Measurements from ENCODE around the gene FLT1. TPM values are rescaled to one million over a fixed set of nuclear protein-coding genes. Genes with fewer than 3 reads are reported as not detected.
A peak's percentile ranks its signal among the peaks of the same experiment; 100 is the strongest.

FLT1 gene
- total RNA-seq, 1 donor from 2014 or later: 0.81 TPM

GRCh38 chr13:28455580-28456194, 39.2 kb downstream of the FLT1 start:
- H3K27ac Mint-ChIP-seq: no peak overlapping the region
- H3K4me1 Mint-ChIP-seq (ENCODE audit: low read depth): no peaks in the 10 kb centered on the region
- TF ChIP-seq, protein P1, sequence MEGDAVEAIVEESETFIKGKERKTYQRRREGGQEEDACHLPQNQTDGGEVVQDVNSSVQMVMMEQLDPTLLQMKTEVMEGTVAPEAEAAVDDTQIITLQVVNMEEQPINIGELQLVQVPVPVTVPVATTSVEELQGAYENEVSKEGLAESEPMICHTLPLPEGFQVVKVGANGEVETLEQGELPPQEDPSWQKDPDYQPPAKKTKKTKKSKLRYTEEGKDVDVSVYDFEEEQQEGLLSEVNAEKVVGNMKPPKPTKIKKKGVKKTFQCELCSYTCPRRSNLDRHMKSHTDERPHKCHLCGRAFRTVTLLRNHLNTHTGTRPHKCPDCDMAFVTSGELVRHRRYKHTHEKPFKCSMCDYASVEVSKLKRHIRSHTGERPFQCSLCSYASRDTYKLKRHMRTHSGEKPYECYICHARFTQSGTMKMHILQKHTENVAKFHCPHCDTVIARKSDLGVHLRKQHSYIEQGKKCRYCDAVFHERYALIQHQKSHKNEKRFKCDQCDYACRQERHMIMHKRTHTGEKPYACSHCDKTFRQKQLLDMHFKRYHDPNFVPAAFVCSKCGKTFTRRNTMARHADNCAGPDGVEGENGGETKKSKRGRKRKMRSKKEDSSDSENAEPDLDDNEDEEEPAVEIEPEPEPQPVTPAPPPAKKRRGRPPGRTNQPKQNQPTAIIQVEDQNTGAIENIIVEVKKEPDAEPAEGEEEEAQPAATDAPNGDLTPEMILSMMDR (IDR thresholded peaks at IDR 0.05; ENCODE audit: unreplicated experiment): no peak
- H3K9me3 Mint-ChIP-seq (ENCODE audit: low read depth): peaks cover 5% of the 10 kb centered on the region
- no peak overlapping the region for H3K4me3 Mint-ChIP-seq (ENCODE audit: low read depth)
- H3K27me3 Mint-ChIP-seq: peaks cover 7% of the 10 kb centered on the region
- DNase-seq (ENCODE audit: low spot score, unreplicated experiment): no peak
- no peaks in the 10 kb centered on the region for H3K36me3 Mint-ChIP-seq (ENCODE audit: insufficient read depth)

DNA sequence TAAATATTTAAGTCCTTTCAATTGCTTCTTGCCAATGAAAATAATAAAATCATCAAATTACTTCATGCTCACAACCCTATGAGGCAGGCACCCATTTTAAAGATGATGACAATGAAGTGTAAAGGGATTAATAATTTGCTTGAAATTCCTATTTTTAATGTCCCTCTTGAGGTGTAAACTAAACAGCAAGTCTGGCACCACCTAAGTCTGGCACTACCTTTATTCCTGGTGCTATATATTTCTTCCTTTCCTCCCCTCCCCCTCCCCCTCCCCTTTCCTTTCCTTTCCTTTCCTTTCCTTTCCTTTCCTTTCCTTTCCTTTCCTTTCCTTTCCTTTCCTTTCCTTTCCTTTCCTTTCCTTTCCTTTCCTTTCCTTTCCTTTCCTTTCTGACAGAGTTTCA, 42.2 kb downstream of the FLT1 start:
- Mint-ChIP-seq H3K4me3 (ENCODE audit: low read depth) (no peak overlapping the region), H3K27ac (peak overlapping the region; percentile 76), H3K4me1 (ENCODE audit: low read depth) (no peaks in the 10 kb centered on the region), H3K27me3 (peaks cover 7% of the 10 kb centered on the region), H3K9me3 (ENCODE audit: low read depth) (peaks cover 14% of the 10 kb centered on the region), H3K36me3 (ENCODE audit: insufficient read depth) (no peaks in the 10 kb centered on the region)
- no peak for DNase-seq (ENCODE audit: low spot score, unreplicated experiment)
- TF ChIP-seq, protein P1 (IDR thresholded peaks at IDR 0.05; ENCODE audit: unreplicated experiment): no peak

- no peak overlapping the region for H3K27ac Mint-ChIP-seq
- TF ChIP-seq, protein P1 (IDR thresholded peaks at IDR 0.05; ENCODE audit: unreplicated experiment): no peak
- DNase-seq (ENCODE audit: low spot score, unreplicated experiment): no peak
- no peak overlapping the region for H3K4me3 Mint-ChIP-seq (ENCODE audit: low read depth)
- no peaks in the 10 kb centered on the region for H3K4me1 Mint-ChIP-seq (ENCODE audit: low read depth)
- peaks cover 16% of the 10 kb centered on the region for H3K9me3 Mint-ChIP-seq (ENCODE audit: low read depth)
- peaks cover 7% of the 10 kb centered on the region for H3K27me3 Mint-ChIP-seq
- H3K36me3 Mint-ChIP-seq (ENCODE audit: insufficient read depth): no peaks in the 10 kb centered on the region
Measured at GRCh38 chr13:28451482-28452217, 43.3 kb downstream of the FLT1 start.

- peaks cover 7% of the 10 kb centered on the region for H3K27me3 Mint-ChIP-seq
- DNase-seq (ENCODE audit: low spot score, unreplicated experiment): no peak
- TF ChIP-seq, protein P1 (IDR thresholded peaks at IDR 0.05; ENCODE audit: unreplicated experiment): no peak
- H3K36me3 Mint-ChIP-seq (ENCODE audit: insufficient read depth): no peaks in the 10 kb centered on the region
- H3K4me3 Mint-ChIP-seq (ENCODE audit: low read depth): no peak overlapping the region
- no peaks in the 10 kb centered on the region for H3K4me1 Mint-ChIP-seq (ENCODE audit: low read depth)
- peaks cover 23% of the 10 kb centered on the region for H3K9me3 Mint-ChIP-seq (ENCODE audit: low read depth)
- peak overlapping the region; percentile 39 for H3K27ac Mint-ChIP-seq
Measured at GRCh38 chr13:28449826-28450773, 44.8 kb downstream of the FLT1 start.

Data from progenitor cell of endocrine pancreas (in vitro differentiated cells).